ENCODE data around the gene PRKAB1. TPM values are rescaled to one million over a fixed set of nuclear protein-coding genes. Genes with fewer than 3 reads are reported as not detected.

PRKAB1 gene
- total and polyA plus RNA-seq, 4 donors = 34.7 to 57.5 (median 37.9) TPM

DNA sequence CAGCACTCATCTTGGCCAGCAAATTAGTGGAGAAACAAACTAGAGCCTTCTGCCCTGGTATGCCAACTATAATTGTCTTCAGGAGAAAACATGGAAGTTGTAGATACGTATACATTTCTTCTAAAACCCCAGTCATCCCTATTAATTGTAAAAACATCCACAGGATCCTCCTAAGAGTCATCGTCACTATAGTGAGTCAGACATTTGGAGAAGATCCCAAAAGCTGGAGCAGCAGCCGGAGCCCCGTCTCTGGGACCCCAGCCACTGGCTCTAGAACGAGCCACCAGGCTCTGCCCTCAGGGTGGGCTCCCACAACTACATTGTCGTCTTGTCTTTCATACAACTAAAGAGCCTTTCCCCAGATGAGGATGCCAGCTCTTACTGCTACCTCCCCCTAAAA, 15.5 kb downstream of the PRKAB1 start:
- Histone ChIP-seq H3K9me3 (ENCODE audit: control insufficient read depth in 4 of 4, insufficient read depth in 3 of 4, low read length in 3 of 4) (no peaks in the 10 kb centered on the region), H3K27ac (ENCODE audit: low read depth in 1 of 2, low read length in 1 of 2) (no peak overlapping the region), H3K36me3 (ENCODE audit: control insufficient read depth in 4 of 4, insufficient read depth in 4 of 4, low read length in 4 of 4) (peaks cover 17 to 31% (median 27%) of the 10 kb centered on the region in 4 donors), H3K27me3 (ENCODE audit: control insufficient read depth in 3 of 3, insufficient read depth in 3 of 3, low read length in 2 of 3) (no peaks in the 10 kb centered on the region), H3K4me1 (ENCODE audit: control insufficient read depth in 5 of 5, insufficient read depth in 5 of 5, low read length in 5 of 5) (peaks cover 0 to 23% (median 4%) of the 10 kb centered on the region in 5 donors), H3K9ac (ENCODE audit: insufficient read depth in 1 of 2, low read length in 2 of 2) (no peak overlapping the region), H3K4me3 (no peak overlapping the region)
- DNase-seq (no peak), ATAC-seq (ENCODE audit: insufficient read depth, low FRiP score) (no peak)
- TF ChIP-seq, protein P1, sequence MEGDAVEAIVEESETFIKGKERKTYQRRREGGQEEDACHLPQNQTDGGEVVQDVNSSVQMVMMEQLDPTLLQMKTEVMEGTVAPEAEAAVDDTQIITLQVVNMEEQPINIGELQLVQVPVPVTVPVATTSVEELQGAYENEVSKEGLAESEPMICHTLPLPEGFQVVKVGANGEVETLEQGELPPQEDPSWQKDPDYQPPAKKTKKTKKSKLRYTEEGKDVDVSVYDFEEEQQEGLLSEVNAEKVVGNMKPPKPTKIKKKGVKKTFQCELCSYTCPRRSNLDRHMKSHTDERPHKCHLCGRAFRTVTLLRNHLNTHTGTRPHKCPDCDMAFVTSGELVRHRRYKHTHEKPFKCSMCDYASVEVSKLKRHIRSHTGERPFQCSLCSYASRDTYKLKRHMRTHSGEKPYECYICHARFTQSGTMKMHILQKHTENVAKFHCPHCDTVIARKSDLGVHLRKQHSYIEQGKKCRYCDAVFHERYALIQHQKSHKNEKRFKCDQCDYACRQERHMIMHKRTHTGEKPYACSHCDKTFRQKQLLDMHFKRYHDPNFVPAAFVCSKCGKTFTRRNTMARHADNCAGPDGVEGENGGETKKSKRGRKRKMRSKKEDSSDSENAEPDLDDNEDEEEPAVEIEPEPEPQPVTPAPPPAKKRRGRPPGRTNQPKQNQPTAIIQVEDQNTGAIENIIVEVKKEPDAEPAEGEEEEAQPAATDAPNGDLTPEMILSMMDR (IDR thresholded peaks at IDR 0.05; ENCODE audit: control extremely low read depth, extremely low read depth) = no peak
- 92 to 95% methylated on average over 6 of the region's 6 CpGs for WGBS, 2 donors

DNA sequence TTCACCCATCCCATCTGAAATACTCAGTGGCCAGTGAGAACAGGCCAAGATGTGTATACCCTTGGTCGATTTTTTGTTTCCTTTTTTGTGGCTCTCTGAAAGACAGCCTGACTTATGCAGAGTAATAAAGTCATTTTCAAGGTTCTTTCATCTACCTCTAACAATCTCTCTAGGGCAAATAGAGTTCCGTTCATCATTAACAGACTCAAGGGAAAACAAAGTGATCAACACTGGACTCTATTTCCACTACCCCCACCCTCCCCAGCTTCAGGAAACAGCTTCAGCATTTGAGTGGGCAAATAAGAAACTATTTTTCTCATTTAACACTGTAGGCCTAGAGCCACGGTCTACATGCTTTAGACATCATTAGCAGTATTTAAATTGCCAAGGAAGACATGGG, 15.9 kb downstream of the PRKAB1 start:
- no peak overlapping the region for H3K9ac ChIP-seq (ENCODE audit: insufficient read depth in 1 of 2, low read length in 2 of 2)
- peak in 1 of 3 donors; percentile 26 for DNase-seq
- no peak overlapping the region for H3K4me3 ChIP-seq
- ATAC-seq (ENCODE audit: insufficient read depth, low FRiP score) = no peak
- peaks cover 0 to 23% (median 4%) of the 10 kb centered on the region in 5 donors for H3K4me1 ChIP-seq (ENCODE audit: control insufficient read depth in 5 of 5, insufficient read depth in 5 of 5, low read length in 5 of 5)
- no peak overlapping the region for H3K27ac ChIP-seq (ENCODE audit: low read depth in 1 of 2, low read length in 1 of 2)
- WGBS, 2 donors = 83 to 84% methylated on average over 3 of the region's 3 CpGs
- no peaks in the 10 kb centered on the region for H3K9me3 ChIP-seq (ENCODE audit: control insufficient read depth in 4 of 4, insufficient read depth in 3 of 4, low read length in 3 of 4)
- TF ChIP-seq, protein P1 (IDR thresholded peaks at IDR 0.05; ENCODE audit: control extremely low read depth, extremely low read depth) = no peak
- H3K36me3 ChIP-seq (ENCODE audit: control insufficient read depth in 4 of 4, insufficient read depth in 4 of 4, low read length in 4 of 4) = peaks cover 13 to 27% (median 24%) of the 10 kb centered on the region in 4 donors
- H3K27me3 ChIP-seq (ENCODE audit: control insufficient read depth in 3 of 3, insufficient read depth in 3 of 3, low read length in 2 of 3) = no peaks in the 10 kb centered on the region

DNA sequence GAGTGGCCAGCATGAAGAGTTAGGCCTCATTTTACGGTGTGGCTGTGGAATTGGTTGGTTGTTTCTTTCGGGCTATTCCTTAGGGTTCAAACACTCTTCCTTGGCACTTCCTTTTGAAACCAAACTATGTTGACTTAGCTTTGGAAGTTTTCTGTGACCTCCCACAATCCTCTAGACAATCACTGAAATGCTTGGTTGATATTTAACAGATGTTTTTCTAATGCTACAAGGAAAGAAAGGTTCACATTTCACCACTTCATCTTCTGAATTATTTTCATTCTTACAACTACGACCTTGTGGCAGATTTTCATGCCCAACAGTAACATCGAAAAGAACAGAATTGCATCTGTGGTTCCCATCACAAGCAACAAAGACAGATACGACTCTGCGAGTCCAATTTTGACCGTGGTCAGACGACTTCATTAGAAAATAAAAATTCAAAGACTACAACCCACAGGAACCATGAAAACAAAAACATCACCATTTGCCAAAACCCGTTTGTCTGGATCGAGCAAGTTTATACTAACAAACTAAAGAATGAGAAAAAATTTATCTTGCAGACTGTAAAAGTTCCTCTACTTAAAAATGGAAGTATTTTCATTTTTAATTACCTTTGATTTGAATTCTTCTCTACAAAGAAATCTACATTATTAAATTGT, 16.9 kb downstream of the PRKAB1 start:
- TF ChIP-seq, protein P1 (IDR thresholded peaks at IDR 0.05; ENCODE audit: control extremely low read depth, extremely low read depth) = no peak
- Histone ChIP-seq H3K27me3 (ENCODE audit: control insufficient read depth in 3 of 3, insufficient read depth in 3 of 3, low read length in 2 of 3) (no peaks in the 10 kb centered on the region), H3K27ac (ENCODE audit: low read depth in 1 of 2, low read length in 1 of 2) (no peak overlapping the region), H3K9ac (ENCODE audit: insufficient read depth in 1 of 2, low read length in 2 of 2) (no peak overlapping the region), H3K4me3 (no peak overlapping the region), H3K4me1 (ENCODE audit: control insufficient read depth in 5 of 5, insufficient read depth in 5 of 5, low read length in 5 of 5) (peaks cover 0 to 23% (median 4%) of the 10 kb centered on the region in 5 donors), H3K9me3 (ENCODE audit: control insufficient read depth in 4 of 4, insufficient read depth in 3 of 4, low read length in 3 of 4) (no peaks in the 10 kb centered on the region), H3K36me3 (ENCODE audit: control insufficient read depth in 4 of 4, insufficient read depth in 4 of 4, low read length in 4 of 4) (peaks cover 7 to 19% (median 16%) of the 10 kb centered on the region in 4 donors)
- DNase-seq = peak in 2 of 3 donors; percentile 41 to 51
- WGBS, 2 donors = 65 to 82% methylated on average over 10 of the region's 10 CpGs
- ATAC-seq (ENCODE audit: insufficient read depth, low FRiP score) = no peak
